Stomach (tissue), 9 donors: ENCODE data around the gene CDH26. TPM values are rescaled to one million over a fixed set of nuclear protein-coding genes. Genes with fewer than 3 reads are reported as not detected.
"Not testable (repeated sequence)": the region's sequence is repeated elsewhere in the genome, so short reads cannot be mapped to it uniquely, and the experiment has no call there.

Experiments
- DNase-seq, 2 donors: peaks; one replicate each; pipeline versions ENCODE4 v3.0.0 to v3.0.0-alpha.2; 2013 to 2019
- H3K27ac ChIP-seq, 5 donors: fragments of 200-600 bp in 4 of 5; sonication (generic) in 4 of 5; one replicate each; pipeline ENCODE4 v1.5.1; 2013 to 2019; ENCODE audit warnings: mild to moderate bottlenecking in 1 of 5, moderate library complexity in 1 of 5
- H3K27me3 ChIP-seq, 3 donors: fragments of 200-600 bp; sonication (generic); one replicate each; pipeline ENCODE4 v1.5.1; 2017 to 2019; ENCODE audit warnings: mixed run types in 1 of 3
- H3K36me3 ChIP-seq, 4 donors: fragments of 200-600 bp; sonication (generic); 1 replicate in 3 of 4; 2 replicates in 1 of 4; pipeline ENCODE4 v1.5.1; 2016 to 2019
- H3K4me1 ChIP-seq, 4 donors: fragments of 200-600 bp; sonication (generic); one replicate each; pipeline ENCODE4 v1.5.1; 2016 to 2019
- H3K4me3 ChIP-seq, 4 donors: fragments of 200-600 bp; sonication (generic) in 3 of 4; one replicate each; pipeline ENCODE4 v1.5.1; 2016 to 2019; ENCODE audit warnings: mild to moderate bottlenecking in 1 of 4
- H3K9me3 ChIP-seq, 4 donors: fragments of 200-600 bp; sonication (generic); one replicate each; pipeline ENCODE4 v1.5.1; 2016 to 2019
- CTCF ChIP-seq, 7 experiments: fragments of 450-650 bp in 4 of 7; fragments of 200-600 bp in 3 of 7; sonication (generic) in 3 of 7; IDR thresholded peaks; one replicate each; pipeline ENCODE4 v1.5.1; 2016 to 2019; ENCODE audit warnings: antibody characterized with exemption in 7 of 7, control low read depth in 2 of 7, mild to moderate bottlenecking in 1 of 7
- EP300 ChIP-seq: sonication (generic); formaldehyde crosslinking; IDR thresholded peaks from one replicate; pipeline ENCODE4 v1.6.1; 2017; ENCODE audit warnings: antibody characterized with exemption
- POLR2A ChIP-seq, 4 donors: fragments of 450-650 bp; IDR thresholded peaks; one replicate each; pipeline ENCODE4 v1.6.1; 2016; ENCODE audit warnings: antibody characterized with exemption in 4 of 4, control low read depth in 2 of 4, mild to moderate bottlenecking in 1 of 4, moderate library complexity in 1 of 4
- POLR2AphosphoS5 ChIP-seq, 3 donors: sonication (generic); formaldehyde crosslinking; IDR thresholded peaks; one replicate each; pipeline ENCODE4 v1.6.1; 2016; ENCODE audit warnings: antibody characterized with exemption in 3 of 3
- WGBS, 5 donors: extraction: QIAGEN DNeasy Blood & Tissue Kit in 3 of 5; methylation state at CpG; one replicate each; pipeline versions ENCODE4 v1.1.5 to v1.1.7; 2013 to 2018; 5-methylcytosine and 5-hydroxymethylcytosine counted together
- intact Hi-C: fragments of 100-400 bp; cut with DNase I; formaldehyde crosslinking; loops from one replicate; pipeline ENCODE4 v1.15.1; 2023; ENCODE audit warnings: low total_unique reads
- polyA plus RNA-seq, 3 donors: library from polyadenylated mRNA; stranded (reverse); fragments of 200-250 nt; gene quantifications; one replicate each; pipeline ENCODE4 v1.2.3, GENCODE V29; 2013
- total RNA-seq, 5 donors: library from RNA; depleted of rRNA; stranded (reverse); fragments of >200 nt; gene quantifications; one replicate each; pipeline versions ENCODE4 v1.1.0 to v1.2.3, GENCODE V29; 2014 to 2016
- donor health status: healthy with polysubstance abuse.
- donor health status: Bipolar disorder and iron deficiency.
- donor health status: healthy.

CDH26 gene
- total and polyA plus RNA-seq, 8 donors: 0.25 to 116 (median 5.8) TPM; not detected in 1

DNA sequence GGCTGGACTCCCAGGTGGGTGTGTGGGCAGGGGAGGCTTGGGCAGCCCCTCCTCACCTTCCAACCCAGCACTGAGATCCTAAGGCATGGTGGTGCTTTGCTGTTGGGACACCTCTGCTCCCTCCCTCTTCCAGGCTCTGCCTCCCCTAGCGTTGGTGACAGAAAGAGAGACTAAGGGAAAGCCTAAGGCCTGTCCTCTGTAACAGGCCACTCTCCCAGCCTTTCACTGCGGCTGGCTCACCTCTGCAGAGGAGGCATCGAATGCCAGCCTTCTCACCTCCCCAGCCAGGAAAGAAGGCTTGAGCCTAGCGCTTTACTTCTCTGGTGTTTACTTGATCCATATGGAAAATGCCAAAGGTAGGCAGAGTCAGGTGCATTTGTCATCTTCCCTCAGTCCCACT, 3.5 kb upstream of the CDH26 start:
- intact Hi-C loops: no loop called here
- H3K4me3 ChIP-seq: no peak overlapping the region
- H3K27me3 ChIP-seq: peaks cover 0 to 21% (median 0%) of the 10 kb centered on the region in 3 donors
- TF ChIP-seq POLR2A (IDR thresholded peaks at IDR 0.05) (no peak), CTCF (IDR thresholded peaks at IDR 0.05) (no peak), POLR2AphosphoS5 (IDR thresholded peaks at IDR 0.05) (no peak), EP300 (no peak)
- 93 to 100% (median 96%) methylated on average over 3 to 4 of the region's 4 CpGs for WGBS, 5 donors
- peaks cover 0 to 24% (median 4%) of the 10 kb centered on the region in 4 donors for H3K36me3 ChIP-seq
- H3K9me3 ChIP-seq: no peaks in the 10 kb centered on the region
- H3K27ac ChIP-seq: no peak overlapping the region
- H3K4me1 ChIP-seq: peaks cover 0 to 12% (median 5%) of the 10 kb centered on the region in 4 donors
- DNase-seq: no peak

DNA sequence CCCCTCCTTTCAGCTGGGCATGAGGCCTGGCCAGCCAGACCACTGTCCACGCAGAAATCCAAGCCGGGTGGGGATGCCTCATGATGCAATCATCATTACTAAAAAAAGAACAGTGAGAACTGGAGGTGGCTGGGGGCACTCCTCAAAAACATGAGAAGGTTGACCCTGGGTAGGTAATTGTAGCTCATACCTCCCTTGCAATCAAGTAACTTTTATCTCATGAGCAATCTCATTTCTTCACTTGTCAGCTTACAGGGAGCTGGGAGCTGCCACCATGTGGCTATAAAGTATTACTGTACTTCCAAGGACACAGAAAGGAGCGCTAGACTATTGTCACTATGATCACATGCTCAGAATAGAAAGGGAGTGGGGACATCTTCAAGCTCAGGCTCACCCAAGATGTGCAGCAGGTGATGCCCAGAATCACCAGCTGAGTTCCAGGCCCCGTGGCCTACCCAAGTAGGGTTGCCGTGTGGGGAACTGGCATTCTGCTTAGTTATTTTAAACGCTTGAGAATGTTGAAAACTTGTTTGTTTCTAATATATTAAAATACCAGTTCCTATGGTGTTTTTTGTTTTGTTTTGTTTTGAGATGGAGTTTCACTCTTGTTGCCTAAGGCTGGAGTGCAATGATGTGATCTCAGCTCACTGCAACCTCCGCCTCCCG, 3.0 kb upstream of the CDH26 start:
- Histone ChIP-seq H3K27me3 (peaks cover 0 to 25% (median 0%) of the 10 kb centered on the region in 3 donors), H3K36me3 (peaks cover 0 to 21% (median 2%) of the 10 kb centered on the region in 4 donors), H3K4me3 (no peak overlapping the region), H3K4me1 (peaks cover 0 to 9% (median 5%) of the 10 kb centered on the region in 4 donors), H3K9me3 (no peaks in the 10 kb centered on the region), H3K27ac (no peak overlapping the region)
- WGBS, 5 donors: 73 to 81% (median 78%) methylated on average over 8 of the region's 8 CpGs
- intact Hi-C loops: no loop called here
- peak in 1 of 2 donors; percentile 31 for DNase-seq
- TF ChIP-seq POLR2AphosphoS5 (IDR thresholded peaks at IDR 0.05) (no peak), CTCF (IDR thresholded peaks at IDR 0.05) (peak in 2 of 7 experiments; percentile 15 to 19), EP300 (no peak), POLR2A (IDR thresholded peaks at IDR 0.05) (no peak)

- Histone ChIP-seq H3K36me3 (peaks cover 0 to 12% (median 2%) of the 10 kb centered on the region in 4 donors), H3K27me3 (peaks cover 0 to 30% (median 0%) of the 10 kb centered on the region in 3 donors)
- H3K4me3 ChIP-seq, H3K4me1 ChIP-seq, intact Hi-C loops, H3K27ac ChIP-seq, H3K9me3 ChIP-seq, DNase-seq: not testable (repeated sequence)
These were observed 655 bp upstream of the CDH26 start for GRCh38 chr20:59957568-59957967.

DNA sequence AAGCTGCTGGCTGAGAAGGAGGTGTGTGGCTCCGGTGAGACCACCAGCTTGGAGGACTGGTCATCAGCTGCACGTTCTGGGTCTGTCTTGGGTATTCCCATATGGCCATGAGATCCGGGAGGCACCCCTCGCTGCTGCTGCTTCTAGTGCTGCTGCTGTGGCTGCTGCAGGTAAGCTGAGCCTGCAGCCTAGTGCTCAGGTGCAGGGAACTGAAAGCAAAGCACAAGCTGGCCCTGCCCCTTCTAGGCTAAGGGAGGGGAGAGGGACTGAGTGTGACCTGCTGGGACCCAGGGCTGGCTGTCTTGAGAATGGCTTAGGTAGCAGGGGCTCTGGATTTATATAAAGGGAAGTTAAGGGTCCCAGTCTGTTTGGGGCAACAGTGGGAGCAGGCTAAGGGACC, 403 bp downstream of the CDH26 start:
- Histone ChIP-seq H3K36me3 (peaks cover 0 to 12% (median 2%) of the 10 kb centered on the region in 4 donors), H3K27me3 (peaks cover 0 to 30% (median 0%) of the 10 kb centered on the region in 3 donors), H3K27ac (no peak overlapping the region), H3K4me1 (peaks cover 0 to 9% (median 5%) of the 10 kb centered on the region in 4 donors), H3K4me3 (no peak overlapping the region), H3K9me3 (no peaks in the 10 kb centered on the region)
- WGBS, 5 donors: 36 to 54% (median 46%) methylated on average over 4 of the region's 4 CpGs
- peak in 1 of 2 donors; percentile 39 for DNase-seq
- TF ChIP-seq POLR2A (IDR thresholded peaks at IDR 0.05) (no peak), CTCF (IDR thresholded peaks at IDR 0.05) (no peak), POLR2AphosphoS5 (IDR thresholded peaks at IDR 0.05) (no peak), EP300 (no peak)
- intact Hi-C loops: no loop called here

DNA sequence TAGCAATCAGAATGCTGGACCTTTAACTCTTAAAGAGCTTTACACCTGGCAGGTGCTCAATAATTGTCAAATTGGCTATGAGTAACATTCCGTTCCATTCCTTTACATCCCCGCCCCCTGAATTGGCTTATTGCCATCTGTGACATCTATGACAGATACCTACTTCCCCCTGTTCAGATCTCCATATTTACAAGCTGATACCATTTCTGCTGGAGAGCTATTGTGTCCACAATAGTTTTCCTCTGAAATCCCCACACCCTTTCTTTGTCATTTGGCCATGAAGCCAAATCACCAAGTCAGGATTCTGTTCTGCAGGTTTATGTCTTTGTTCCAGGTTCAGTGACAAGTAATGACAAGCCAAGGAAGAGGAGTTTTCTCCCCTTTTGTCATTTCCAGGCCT, 3.2 kb downstream of the CDH26 start:
- no peaks in the 10 kb centered on the region for H3K9me3 ChIP-seq
- intact Hi-C loops: no loop called here
- peak in 1 of 2 donors; percentile 12 for DNase-seq
- no peak overlapping the region for H3K27ac ChIP-seq
- no peak overlapping the region for H3K4me3 ChIP-seq
- H3K27me3 ChIP-seq: peaks cover 0 to 19% (median 0%) of the 10 kb centered on the region in 3 donors
- peaks cover 0 to 9% (median 5%) of the 10 kb centered on the region in 4 donors for H3K4me1 ChIP-seq
- TF ChIP-seq POLR2A (IDR thresholded peaks at IDR 0.05): no peak
- no peak for TF ChIP-seq EP300
- TF ChIP-seq POLR2AphosphoS5 (IDR thresholded peaks at IDR 0.05): no peak
- TF ChIP-seq CTCF (IDR thresholded peaks at IDR 0.05): no peak
- 34 to 54% (median 45%) methylated on average over 2 of the region's 2 CpGs for WGBS, 5 donors
- H3K36me3 ChIP-seq: peaks cover 0 to 12% (median 2%) of the 10 kb centered on the region in 4 donors
